Islet of Langerhans (tissue), 1 donor: ENCODE data around the gene UBR4.

Experiments
- FAIRE-seq: peaks from one replicate; lab custom pipeline; 2011; peaks lifted over from hg19 to GRCh38; lab: Jason Lieb, UNC

The UBR4 gene

GRCh38 chr1:19035377-19036040 is 174.6 kb downstream of the UBR4 start:
- no peak for FAIRE-seq

GRCh38 chr1:19034721-19035120 is 175.3 kb downstream of the UBR4 start:
- no peak for FAIRE-seq

GRCh38 chr1:19033926-19034680 is 176.0 kb downstream of the UBR4 start:
- no peak for FAIRE-seq

GRCh38 chr1:19033515-19033839 is 176.6 kb downstream of the UBR4 start:
- FAIRE-seq: no peak

GRCh38 chr1:19032701-19033514 is 177.2 kb downstream of the UBR4 start:
- FAIRE-seq: no peak

GRCh38 chr1:19032413-19032695 is 177.7 kb downstream of the UBR4 start:
- no peak for FAIRE-seq

- FAIRE-seq: no peak
These were observed 180.6 kb downstream of the UBR4 start for GRCh38 chr1:19029191-19030085.

- no peak for FAIRE-seq
These were observed 181.4 kb downstream of the UBR4 start for GRCh38 chr1:19028546-19029129.

GRCh38 chr1:19028110-19028509 is 182.0 kb downstream of the UBR4 start:
- no peak for FAIRE-seq
